Tongue (tissue), 2 donors: ENCODE data around the gene DRC7. TPM values are rescaled to one million over a fixed set of nuclear protein-coding genes. Genes with fewer than 3 reads are reported as not detected.
A peak's percentile ranks its signal among the peaks of the same experiment; 100 is the strongest.

Source experiments
- DNase-seq: peaks from one replicate; pipeline ENCODE4 v3.0.0-alpha.2; 2015
- total RNA-seq: library from RNA; depleted of rRNA; stranded (reverse); fragments of >200 nt; gene quantifications from one replicate; pipeline ENCODE4 v1.2.3, GENCODE V29; 2014

Gene DRC7
- total RNA-seq, 1 donor from 2014 or later: not detected

DNA sequence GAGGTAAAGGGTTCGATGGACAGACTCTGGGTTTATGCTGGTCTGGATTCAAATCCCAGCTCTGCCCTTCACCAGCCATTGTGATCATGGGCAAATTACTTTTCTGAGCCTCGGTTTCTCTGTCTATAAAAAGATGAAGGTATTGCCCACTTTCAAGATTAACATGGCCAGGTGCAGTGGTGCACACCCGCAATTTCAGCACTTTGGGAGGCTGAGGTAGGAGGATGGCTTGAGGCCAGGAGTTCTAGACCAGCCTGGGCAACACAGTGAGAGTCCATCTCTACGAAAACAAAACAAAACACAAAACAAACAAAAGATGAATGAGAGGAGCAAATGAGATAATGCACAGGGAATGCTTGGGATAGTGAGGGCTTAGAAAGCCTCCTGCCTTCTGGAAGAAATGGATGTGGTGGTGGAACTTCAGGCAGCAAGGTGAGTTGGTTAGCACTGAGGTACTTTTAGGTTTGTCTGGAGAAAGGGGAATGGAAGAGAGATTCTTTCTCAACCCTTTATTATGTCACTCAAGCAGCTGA is 18.0 kb upstream of the DRC7 start:
- DNase-seq: no peak

GRCh38 chr16:57677622-57678369 is 16.8 kb upstream of the DRC7 start:
- DNase-seq: no peak

DNA sequence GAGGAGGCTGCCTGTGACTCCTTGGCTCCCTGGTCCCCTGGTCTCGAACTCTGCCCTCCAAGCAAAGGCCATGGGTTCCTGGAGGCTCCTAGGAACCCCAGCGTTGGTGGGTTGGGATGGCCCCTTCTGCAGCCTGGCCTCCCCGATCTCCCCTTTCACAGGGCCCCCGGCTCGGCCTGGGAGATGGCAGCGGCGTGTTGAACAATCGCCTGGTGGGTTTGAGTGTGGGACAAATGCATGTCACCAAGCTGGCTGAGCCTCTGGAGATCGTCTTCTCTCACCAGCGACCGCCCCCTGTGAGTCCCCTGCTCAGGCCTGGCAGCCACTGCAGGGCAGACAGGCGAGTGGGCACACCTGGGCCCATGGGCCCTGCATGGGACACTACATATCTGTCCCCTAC is 15.6 kb upstream of the DRC7 start:
- no peak for DNase-seq

GRCh38 chr16:57679767-57680482 is 14.7 kb upstream of the DRC7 start:
- no peak for DNase-seq

DNA sequence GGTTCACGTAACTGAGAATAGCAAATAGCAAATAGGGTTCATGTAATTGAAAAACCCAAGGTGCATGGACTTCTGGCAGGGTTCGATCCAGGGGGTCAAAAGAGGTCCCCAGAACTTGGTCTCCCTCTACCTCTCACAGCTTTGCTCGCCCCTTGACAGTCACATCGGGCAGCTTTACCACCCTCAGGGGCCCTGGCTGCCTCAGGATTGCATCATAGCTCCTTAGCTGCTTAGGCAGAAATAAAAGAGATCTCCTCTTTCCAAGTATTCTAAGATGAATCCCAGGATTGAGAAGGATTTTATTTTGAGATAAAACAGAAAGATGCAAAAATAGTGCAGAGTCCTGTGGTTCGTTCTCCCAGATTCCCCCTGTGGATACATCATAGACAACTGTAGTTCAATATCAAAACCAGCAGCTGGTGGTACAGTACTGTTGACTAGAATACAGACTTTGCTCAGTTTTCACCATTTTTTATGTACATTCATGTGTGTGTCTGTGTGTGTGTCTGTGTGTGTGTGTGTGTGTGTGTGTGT is 13.7 kb upstream of the DRC7 start:
- DNase-seq: no peak

DNA sequence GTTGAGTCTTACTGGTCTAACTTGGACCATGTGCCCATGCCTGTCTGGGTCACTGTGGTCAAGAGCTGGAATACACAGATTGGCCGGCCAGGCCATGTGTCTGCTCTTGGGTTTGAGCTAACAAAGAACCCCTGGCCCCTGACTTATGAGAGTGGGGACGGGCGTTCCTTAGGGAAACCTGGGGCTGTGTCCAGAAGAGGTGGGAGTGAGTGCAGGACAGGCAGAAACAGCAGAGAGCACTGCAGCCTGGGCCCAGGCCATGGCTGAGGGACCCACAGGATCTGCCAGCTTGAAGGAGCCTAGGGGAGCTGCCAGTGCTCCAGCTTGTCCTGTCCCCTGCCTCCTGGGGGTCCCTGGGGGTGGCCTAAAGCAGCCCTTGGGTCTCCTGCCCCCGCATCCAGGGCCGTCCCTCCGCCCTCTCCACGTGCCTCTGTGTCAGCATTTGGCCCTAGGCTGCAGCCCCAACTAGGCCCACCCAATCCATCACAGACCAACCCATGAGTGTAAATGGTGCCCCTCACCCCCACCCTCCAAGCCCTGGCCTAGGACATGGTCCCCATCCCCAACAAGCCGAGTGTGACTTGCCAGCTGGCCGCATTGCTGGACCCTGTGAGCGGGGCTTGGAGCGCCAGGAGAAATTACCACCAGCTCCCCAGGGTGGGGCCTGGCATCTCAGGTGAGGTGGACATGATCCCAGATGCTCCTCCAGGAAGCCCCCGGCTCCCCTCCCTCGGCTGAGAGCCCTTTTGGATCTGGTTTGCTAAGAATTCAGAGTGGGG is 12.5 kb upstream of the DRC7 start:
- no peak for DNase-seq

DNA sequence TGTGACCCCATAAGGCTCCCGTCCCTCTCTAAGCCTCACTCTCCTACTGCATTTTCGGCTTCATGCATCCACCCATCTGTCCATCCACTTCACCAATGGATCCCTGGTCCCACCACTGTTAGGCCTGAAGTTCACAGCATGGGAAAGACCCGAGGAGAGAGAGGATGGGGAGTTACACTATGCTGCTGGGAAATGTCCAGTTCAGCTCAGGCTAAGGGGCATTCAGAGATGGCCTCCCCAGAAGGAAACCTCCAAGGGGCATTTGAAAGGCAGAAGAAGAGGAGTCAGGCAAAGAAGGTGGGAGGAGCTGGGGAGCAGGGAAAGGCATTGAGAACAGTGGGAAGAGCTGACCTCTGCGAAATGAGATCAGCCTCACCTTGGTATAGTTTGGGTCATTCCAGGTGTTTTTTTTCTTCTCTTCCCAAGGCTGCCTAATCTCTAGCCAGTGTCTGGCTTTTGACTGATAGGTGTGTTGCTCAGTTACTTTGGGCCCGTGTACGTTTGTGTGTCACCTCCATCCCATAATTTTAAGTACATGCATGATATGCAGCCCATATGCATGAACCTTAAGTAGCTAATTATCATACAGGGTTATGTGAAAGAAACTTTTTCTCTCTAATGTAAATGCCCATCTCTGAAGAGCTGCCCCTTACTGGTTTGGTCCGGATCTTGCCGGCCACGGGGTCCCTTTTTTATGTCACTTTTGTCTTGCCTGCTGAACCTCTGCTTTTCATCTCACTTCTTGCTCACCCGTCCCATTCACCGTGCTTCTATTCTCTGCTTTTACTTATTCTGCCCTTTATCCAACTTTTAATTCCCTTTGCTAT is 11.6 kb upstream of the DRC7 start:
- no peak for DNase-seq

DNA sequence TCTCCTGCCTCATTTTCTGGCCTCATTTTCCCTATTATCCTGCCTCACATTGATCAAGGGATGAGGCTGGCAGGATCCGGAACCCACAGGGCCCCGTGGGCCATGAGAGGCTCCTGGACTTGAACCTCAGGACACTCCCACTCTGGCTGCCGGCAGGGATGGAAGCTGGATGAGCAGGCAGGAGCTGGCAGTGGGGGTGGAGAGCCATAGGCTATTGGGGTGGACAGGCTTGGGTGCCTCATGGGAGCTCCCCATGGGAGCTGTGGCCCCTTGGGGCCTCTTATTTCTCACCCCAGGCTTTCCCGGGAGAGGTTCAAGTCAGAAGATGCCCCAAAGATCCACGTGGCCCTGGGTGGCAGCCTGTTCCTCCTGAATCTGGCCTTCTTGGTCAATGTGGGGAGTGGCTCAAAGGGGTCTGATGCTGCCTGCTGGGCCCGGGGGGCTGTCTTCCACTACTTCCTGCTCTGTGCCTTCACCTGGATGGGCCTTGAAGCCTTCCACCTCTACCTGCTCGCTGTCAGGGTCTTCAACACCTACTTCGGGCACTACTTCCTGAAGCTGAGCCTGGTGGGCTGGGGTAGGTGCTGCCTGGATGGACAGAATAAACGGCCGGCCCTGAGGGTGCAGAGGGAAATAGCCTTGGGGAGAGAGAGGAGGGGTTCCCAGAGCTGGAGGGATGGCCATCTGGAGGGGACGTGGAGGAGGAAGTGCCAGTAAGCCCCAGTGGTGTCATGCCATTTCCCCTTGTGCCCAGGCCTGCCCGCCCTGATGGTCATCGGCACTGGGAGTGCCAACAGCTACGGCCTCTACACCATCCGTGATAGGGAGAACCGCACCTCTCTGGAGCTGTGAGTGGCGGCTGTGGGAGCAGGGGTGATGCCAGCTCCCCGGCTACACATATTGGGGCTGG is 10.7 kb upstream of the DRC7 start:
- no peak for DNase-seq

- no peak for DNase-seq
These were observed 9.8 kb upstream of the DRC7 start for GRCh38 chr16:57684626-57685358.

DNA sequence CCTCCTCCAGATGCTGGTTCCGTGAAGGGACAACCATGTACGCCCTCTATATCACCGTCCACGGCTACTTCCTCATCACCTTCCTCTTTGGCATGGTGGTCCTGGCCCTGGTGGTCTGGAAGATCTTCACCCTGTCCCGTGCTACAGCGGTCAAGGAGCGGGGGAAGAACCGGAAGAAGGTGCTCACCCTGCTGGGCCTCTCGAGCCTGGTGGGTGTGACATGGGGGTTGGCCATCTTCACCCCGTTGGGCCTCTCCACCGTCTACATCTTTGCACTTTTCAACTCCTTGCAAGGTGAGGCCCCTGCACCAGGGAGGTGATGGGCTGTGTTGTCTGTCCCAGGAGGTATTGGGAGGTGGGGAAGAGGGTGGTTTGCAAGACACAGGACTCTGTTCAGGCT is 9.0 kb upstream of the DRC7 start:
- DNase-seq: no peak

DNA sequence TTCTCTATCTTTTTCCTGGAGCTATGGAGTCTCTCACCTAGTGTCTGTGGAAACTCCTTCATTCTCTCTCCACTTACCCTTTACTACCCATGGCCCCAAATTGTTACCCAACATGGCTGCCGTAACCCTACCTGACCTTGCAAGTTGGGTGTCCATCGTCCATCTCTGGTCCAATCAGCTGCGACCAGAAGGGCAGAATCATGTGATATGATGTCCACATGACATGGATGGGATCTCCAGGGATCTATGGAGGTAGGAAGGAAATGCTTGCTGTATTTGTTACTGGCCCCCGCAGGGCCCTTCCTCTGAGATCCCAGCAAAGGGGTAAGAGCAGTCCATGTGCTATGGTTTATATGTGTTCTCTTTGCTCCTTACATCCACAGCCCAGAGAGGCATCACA is 8.0 kb upstream of the DRC7 start:
- DNase-seq: no peak

- no peak for DNase-seq
These were observed 7.2 kb upstream of the DRC7 start for GRCh38 chr16:57687363-57687929.

DNA sequence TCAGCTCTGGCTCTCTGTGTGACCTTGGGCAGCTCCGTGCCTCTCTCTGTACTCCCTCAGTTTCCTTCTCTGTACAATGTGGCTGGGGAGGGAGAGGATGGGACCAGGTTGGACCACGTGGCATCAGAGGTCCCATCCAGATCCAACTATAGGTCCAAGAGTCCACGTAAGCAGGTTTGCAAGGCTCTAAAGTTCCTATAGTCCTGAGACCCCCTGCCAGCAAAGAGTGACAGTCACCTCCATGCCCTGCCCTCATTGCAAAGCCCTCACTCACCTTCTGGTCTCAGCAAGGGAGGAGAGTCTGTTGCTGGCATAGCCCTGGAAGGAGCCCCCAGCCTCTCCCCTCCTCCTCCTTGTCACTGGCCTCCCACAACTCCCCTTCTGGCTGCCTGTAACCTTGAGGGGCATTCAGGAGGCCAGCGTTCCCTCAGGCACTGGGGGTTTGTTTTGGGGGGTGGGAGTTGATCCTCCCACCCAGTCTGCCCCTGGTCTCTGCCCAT is 6.1 kb upstream of the DRC7 start:
- no peak for DNase-seq

DNA sequence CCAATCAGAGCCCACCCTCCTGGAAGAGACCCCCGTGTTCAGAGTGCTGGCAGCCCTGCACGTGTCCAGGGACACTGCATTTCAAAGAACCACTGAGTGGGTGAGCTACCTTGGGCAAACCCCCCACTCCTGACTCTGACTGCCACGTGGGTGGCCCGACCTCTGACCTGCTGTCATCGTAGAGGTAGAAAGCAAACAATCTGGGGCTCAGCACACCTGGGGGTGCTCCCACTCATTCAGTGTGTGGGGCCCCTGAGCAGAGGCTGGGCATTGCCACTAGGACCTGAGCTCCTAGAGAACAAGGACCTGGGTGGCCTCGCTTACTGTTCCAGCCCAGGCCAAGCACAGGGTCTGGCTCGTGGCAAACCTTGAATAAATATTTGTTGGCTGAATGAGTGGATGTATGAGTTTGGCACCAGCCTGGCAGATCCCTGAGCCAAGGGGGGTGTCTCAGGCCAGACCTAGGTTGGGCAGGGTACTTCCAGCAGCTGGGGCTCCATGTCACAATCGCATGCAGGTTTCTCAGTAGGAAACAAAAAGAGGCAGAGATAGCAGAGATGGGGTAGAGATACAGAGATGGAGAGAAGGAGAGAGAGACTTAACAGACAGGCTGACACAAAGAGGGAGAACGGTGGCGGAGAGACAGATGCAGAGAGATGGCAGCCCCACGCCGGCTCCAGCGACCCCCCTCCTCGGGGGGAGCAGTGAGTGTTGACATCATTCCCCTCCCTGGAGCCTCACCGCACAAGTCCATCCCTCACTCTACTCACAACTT is 5.4 kb upstream of the DRC7 start:
- DNase-seq: no peak

- DNase-seq: peak; percentile 74
These were observed 4.6 kb upstream of the DRC7 start for GRCh38 chr16:57689762-57690558.

DNA sequence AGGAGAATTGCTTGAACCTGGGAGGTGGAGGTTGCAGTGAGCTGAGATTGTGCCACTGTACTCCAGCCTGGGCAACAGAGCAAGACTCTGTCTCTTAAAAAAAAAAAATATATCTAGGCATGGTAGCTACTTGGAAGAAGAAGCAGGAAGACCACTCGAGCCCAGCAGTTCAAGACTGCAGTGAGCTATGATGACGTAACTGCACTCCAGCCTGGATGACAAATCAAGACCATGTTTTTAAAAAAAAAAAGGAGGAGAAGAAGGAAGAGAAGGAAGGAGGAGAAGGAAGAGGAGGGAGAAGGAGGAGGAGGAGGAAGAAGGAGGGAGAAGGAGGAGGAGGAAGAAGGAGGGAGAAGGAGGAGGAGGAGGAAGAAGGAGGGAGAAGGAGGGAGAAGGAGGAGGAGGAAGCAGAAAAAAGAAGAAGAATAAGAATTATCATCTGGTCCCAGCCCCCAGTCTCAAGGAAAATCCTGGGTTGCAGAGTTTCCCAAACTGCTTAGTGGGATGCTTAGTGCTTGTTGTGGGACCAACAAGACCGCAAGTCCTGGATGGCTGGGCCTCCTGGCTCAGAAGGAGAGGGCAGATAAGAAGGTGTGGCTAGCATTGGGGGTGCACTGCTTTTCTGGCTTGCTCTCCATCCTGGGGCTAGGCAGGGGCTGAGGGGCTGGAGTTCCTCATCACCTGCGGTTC is 3.7 kb upstream of the DRC7 start:
- no peak for DNase-seq

- no peak for DNase-seq
These were observed 2.0 kb upstream of the DRC7 start for GRCh38 chr16:57692636-57693035.
